Caco-2 (cell line): ENCODE results near the gene CMTM2. TPM values are rescaled to one million over a fixed set of nuclear protein-coding genes. Genes with fewer than 3 reads are reported as not detected.

ENCODE experiments used
- BruUV-seq: library from RNA; stranded (reverse); fragments of 400-500 nt; replicated peaks from 2 replicates; lab custom pipeline; 2021; lab: Mats Ljungman, UMichigan
- CTCF ChIA-PET: fragments of 300-600 bp; sonication (Branson Sonifier 250); formaldehyde crosslinking; loops from one replicate; lab custom pipeline; 2022; ENCODE audit warnings: antibody characterized with exemption; lab: Charles Lee
- POLR2A ChIA-PET: fragments of 300-600 bp; sonication (Branson Sonifier 250); formaldehyde crosslinking; loops from one replicate; lab custom pipeline; 2022; ENCODE audit warnings: antibody characterized with exemption; lab: Charles Lee
- DNase-seq, 2 experiments: peaks; one replicate each; pipeline versions ENCODE4 v3.0.0 to v3.0.0-alpha.2; 2020 to 2022
- H3K27me3 ChIP-seq: replicated peaks from 2 replicates; pipeline ENCODE4 v1.6.0; 2011; ENCODE audit warnings: low read length; ENCODE audit not compliant: control insufficient read depth, insufficient read depth
- H3K36me3 ChIP-seq: 2 replicates; pipeline ENCODE4 v1.5.1; 2011; ENCODE audit warnings: low read length; ENCODE audit not compliant: control insufficient read depth, insufficient read depth
- H3K4me1 ChIP-seq: fragments of 250-450 bp; sonication (Bioruptor Pico); 2 replicates; pipeline ENCODE4 v1.5.1; 2020; ENCODE audit warnings: mild to moderate bottlenecking
- H3K4me3 ChIP-seq: 2 replicates; pipeline ENCODE4 v1.5.1; 2011; ENCODE audit warnings: low read depth, mild to moderate bottlenecking, control low read depth, low read length
- H3K9me3 ChIP-seq: fragments of 250-450 bp; sonication (Bioruptor Pico); 2 replicates; pipeline ENCODE4 v1.5.1; 2020; ENCODE audit warnings: mild to moderate bottlenecking, moderate library complexity
- H3K27ac Mint-ChIP-seq: one replicate; pipeline ENCODE4 v1.8.0; 2022; ENCODE audit warnings: mixed read lengths; ENCODE audit not compliant: unreplicated experiment
- H3K27me3 Mint-ChIP-seq: one replicate; pipeline ENCODE4 v1.8.0; 2022; ENCODE audit warnings: mixed read lengths; ENCODE audit not compliant: insufficient read depth, unreplicated experiment
- H3K36me3 Mint-ChIP-seq: one replicate; pipeline ENCODE4 v1.8.0; 2022; ENCODE audit warnings: mild to moderate bottlenecking, mixed read lengths; ENCODE audit not compliant: insufficient read depth, unreplicated experiment
- H3K4me1 Mint-ChIP-seq: one replicate; pipeline ENCODE4 v1.8.0; 2022; ENCODE audit warnings: low read depth, mixed read lengths; ENCODE audit not compliant: unreplicated experiment
- H3K4me3 Mint-ChIP-seq: one replicate; pipeline ENCODE4 v1.8.0; 2022; ENCODE audit warnings: mild to moderate bottlenecking, moderate library complexity, mixed read lengths; ENCODE audit not compliant: unreplicated experiment
- H3K9me3 Mint-ChIP-seq: one replicate; pipeline ENCODE4 v1.8.0; 2022; ENCODE audit warnings: mixed read lengths; ENCODE audit not compliant: unreplicated experiment
- CTCF ChIP-seq, 2 experiments: fragments of 200-600 bp in 1 of 2; IDR thresholded peaks; 1 replicate in 1 of 2; 2 replicates in 1 of 2; pipeline versions ENCODE4 v1.5.1 to v1.8.0; 2011 to 2022; ENCODE audit warnings: antibody characterized with exemption in 1 of 2, control low read depth in 1 of 2, inconsistent platforms in 1 of 2, low read depth in 1 of 2, low read length in 1 of 2, mild to moderate bottlenecking in 1 of 2, moderate library complexity in 1 of 2; ENCODE audit not compliant: insufficient read depth in 1 of 2, severe bottlenecking in 1 of 2, unreplicated experiment in 1 of 2
- intact Hi-C: fragments of 100-400 bp; cut with micrococcal nuclease; formaldehyde crosslinking; loops from one replicate; pipeline ENCODE4 v1.10.0; 2022; ENCODE audit not compliant: unreplicated experiment
- total RNA-seq: library from RNA; stranded (reverse); gene quantifications from 2 replicates; pipeline ENCODE4 v1.2.3, GENCODE V29; 2022

The CMTM2 gene
- total RNA-seq, 1 experiment from 2014 or later, result not detected

- Mint-ChIP-seq H3K36me3 (peaks cover 36% of the 10 kb centered on the region), H3K4me1 (peaks cover 44% of the 10 kb centered on the region), H3K27ac (peak overlapping the region; percentile 81), H3K4me3 (peak overlapping the region; percentile 87), H3K9me3 (no peaks in the 10 kb centered on the region), H3K27me3 (no peaks in the 10 kb centered on the region)
- Histone ChIP-seq H3K9me3 (no peaks in the 10 kb centered on the region), H3K36me3 (no peaks in the 10 kb centered on the region), H3K27me3 (no peaks in the 10 kb centered on the region), H3K4me3 (peak overlapping the region; percentile 73), H3K4me1 (peaks cover 28% of the 10 kb centered on the region)
- no peak for DNase-seq
- intact Hi-C loops, result loop anchor here (5.0 kb wide), 1 partner anchor 49 kb away; the partner anchor contains the start of gene CMTM3
- ChIA-PET POLR2A (no interaction called here), CTCF (interaction anchor here (0.8 to 1.3 kb wide), 3 partner anchors 12 to 55 kb away, joined by 3 to 7 read pairs (median 3); partner anchors contain the start of gene CMTM1)
- no peak for TF ChIP-seq CTCF (IDR thresholded peaks at IDR 0.05; ENCODE audit: insufficient read depth in 1 of 2, low read depth in 1 of 2, low read length in 1 of 2, severe bottlenecking in 1 of 2, unreplicated experiment in 1 of 2)
- no TSS peak for BruUV-seq
Measured at GRCh38 chr16:66553223-66553622, 26.0 kb upstream of the CMTM2 start.

- Mint-ChIP-seq H3K36me3 (peaks cover 36% of the 10 kb centered on the region), H3K4me3 (peak overlapping the region; percentile 87), H3K27ac (no peak overlapping the region), H3K27me3 (no peaks in the 10 kb centered on the region), H3K4me1 (peaks cover 36% of the 10 kb centered on the region), H3K9me3 (no peaks in the 10 kb centered on the region)
- POLR2A ChIA-PET, result no interaction called here
- Histone ChIP-seq H3K4me1 (peaks cover 22% of the 10 kb centered on the region), H3K9me3 (no peaks in the 10 kb centered on the region), H3K27me3 (no peaks in the 10 kb centered on the region), H3K4me3 (no peak overlapping the region), H3K36me3 (no peaks in the 10 kb centered on the region)
- intact Hi-C loops, result loop anchor here (5.0 kb wide), 1 partner anchor 48 kb away; the partner anchor contains the start of gene CMTM3
- no peak for TF ChIP-seq CTCF (IDR thresholded peaks at IDR 0.05; ENCODE audit: insufficient read depth in 1 of 2, low read depth in 1 of 2, low read length in 1 of 2, severe bottlenecking in 1 of 2, unreplicated experiment in 1 of 2)
- CTCF ChIA-PET, result no interaction called here
- no peak for DNase-seq
- no TSS peak for BruUV-seq
Measured at GRCh38 chr16:66554021-66554420, 25.2 kb upstream of the CMTM2 start.

GRCh38 chr16:66554495-66554894 is 24.8 kb upstream of the CMTM2 start:
- no TSS peak for BruUV-seq
- Mint-ChIP-seq H3K4me3 (no peak overlapping the region), H3K27me3 (no peaks in the 10 kb centered on the region), H3K27ac (no peak overlapping the region), H3K36me3 (peaks cover 36% of the 10 kb centered on the region), H3K4me1 (peaks cover 34% of the 10 kb centered on the region), H3K9me3 (no peaks in the 10 kb centered on the region)
- POLR2A ChIA-PET, result no interaction called here
- peaks cover 19% of the 10 kb centered on the region for H3K4me1 ChIP-seq
- no peak for DNase-seq
- CTCF ChIA-PET, result no interaction called here
- H3K36me3 ChIP-seq, result no peaks in the 10 kb centered on the region
- TF ChIP-seq CTCF (IDR thresholded peaks at IDR 0.05; ENCODE audit: insufficient read depth in 1 of 2, low read depth in 1 of 2, low read length in 1 of 2, severe bottlenecking in 1 of 2, unreplicated experiment in 1 of 2), result no peak
- no peaks in the 10 kb centered on the region for H3K9me3 ChIP-seq
- no peak overlapping the region for H3K4me3 ChIP-seq
- H3K27me3 ChIP-seq, result no peaks in the 10 kb centered on the region
- intact Hi-C loops, result loop anchor here (5.0 kb wide), 1 partner anchor 48 kb away; the partner anchor contains the start of gene CMTM3
